Measurements from ENCODE around the gene CXCL17. TPM values are rescaled to one million over a fixed set of nuclear protein-coding genes. Genes with fewer than 3 reads are reported as not detected.

CXCL17 gene
- total RNA-seq, 1 experiment from 2014 or later = 0.98 TPM

DNA sequence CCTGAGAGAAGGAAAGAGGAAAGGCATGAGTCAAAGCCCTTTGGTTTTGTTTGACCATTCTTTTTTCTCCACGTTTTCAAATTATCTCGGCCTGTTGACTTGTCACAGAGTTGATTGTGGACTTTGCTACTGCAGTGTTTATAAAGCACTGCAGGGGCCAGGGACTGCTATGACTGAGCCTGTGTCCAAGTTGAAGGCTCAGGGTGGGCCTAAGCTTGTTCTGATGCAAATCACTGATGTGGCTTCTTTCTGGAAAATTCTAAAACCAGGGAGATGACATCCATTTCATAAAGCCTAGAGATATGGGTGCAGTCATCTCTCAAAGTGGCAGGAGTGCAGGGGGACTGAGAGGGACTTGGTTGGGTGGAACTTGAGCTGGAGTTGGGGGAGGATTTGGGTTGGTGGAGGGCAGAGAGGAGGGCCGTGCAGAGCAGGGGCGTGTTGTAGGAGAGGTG, 1.2 kb upstream of the CXCL17 start:
- no peak overlapping the region for H3K4me3 ChIP-seq (ENCODE audit: low read length)
- BruUV-seq (replicated peaks) = no TSS peak
- H3K27me3 ChIP-seq (ENCODE audit: low read length) = no peaks in the 10 kb centered on the region
- H3K9ac ChIP-seq (ENCODE audit: low read length) = no peak overlapping the region
- no peaks in the 10 kb centered on the region for H3K9me2 ChIP-seq (replicated peaks; ENCODE audit: low read length)
- H3K9me3 ChIP-seq (ENCODE audit: low read length) = no peaks in the 10 kb centered on the region
- no peak overlapping the region for H2AFZ ChIP-seq (ENCODE audit: low read length)
- no peaks in the 10 kb centered on the region for H3F3A ChIP-seq (ENCODE audit: low read length, unreplicated experiment)
- DNase-seq = no peak
- H4K20me1 ChIP-seq (ENCODE audit: low read length) = no peaks in the 10 kb centered on the region
- CTCF ChIA-PET = no interaction called here
- H3K4me1 ChIP-seq (ENCODE audit: insufficient read depth, low read length) = peaks cover 20% of the 10 kb centered on the region
- POLR2A ChIA-PET (ENCODE audit: unreplicated experiment) = no interaction called here
- intact Hi-C loops (cut with micrococcal nuclease) = no loop called here
- no peak for ATAC-seq
- no peaks in the 10 kb centered on the region for H3K79me2 ChIP-seq (ENCODE audit: low read length)
- TF ChIP-seq, protein P1, sequence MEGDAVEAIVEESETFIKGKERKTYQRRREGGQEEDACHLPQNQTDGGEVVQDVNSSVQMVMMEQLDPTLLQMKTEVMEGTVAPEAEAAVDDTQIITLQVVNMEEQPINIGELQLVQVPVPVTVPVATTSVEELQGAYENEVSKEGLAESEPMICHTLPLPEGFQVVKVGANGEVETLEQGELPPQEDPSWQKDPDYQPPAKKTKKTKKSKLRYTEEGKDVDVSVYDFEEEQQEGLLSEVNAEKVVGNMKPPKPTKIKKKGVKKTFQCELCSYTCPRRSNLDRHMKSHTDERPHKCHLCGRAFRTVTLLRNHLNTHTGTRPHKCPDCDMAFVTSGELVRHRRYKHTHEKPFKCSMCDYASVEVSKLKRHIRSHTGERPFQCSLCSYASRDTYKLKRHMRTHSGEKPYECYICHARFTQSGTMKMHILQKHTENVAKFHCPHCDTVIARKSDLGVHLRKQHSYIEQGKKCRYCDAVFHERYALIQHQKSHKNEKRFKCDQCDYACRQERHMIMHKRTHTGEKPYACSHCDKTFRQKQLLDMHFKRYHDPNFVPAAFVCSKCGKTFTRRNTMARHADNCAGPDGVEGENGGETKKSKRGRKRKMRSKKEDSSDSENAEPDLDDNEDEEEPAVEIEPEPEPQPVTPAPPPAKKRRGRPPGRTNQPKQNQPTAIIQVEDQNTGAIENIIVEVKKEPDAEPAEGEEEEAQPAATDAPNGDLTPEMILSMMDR (conservative IDR thresholded peaks at IDR 0.05; ENCODE audit: low read depth, low read length) = no peak
- no peak for TF ChIP-seq EZH2 (IDR thresholded peaks at IDR 0.05; ENCODE audit: low read length, unreplicated experiment)
- no peak for TF ChIP-seq EZH2phosphoT487 (IDR thresholded peaks at IDR 0.05; ENCODE audit: borderline replicate concordance, low read length)
- H3K27ac ChIP-seq (ENCODE audit: low read length) = no peak overlapping the region
- H3K4me2 ChIP-seq (ENCODE audit: low read length) = no peak overlapping the region
- H3K36me3 ChIP-seq (ENCODE audit: low read depth, low read length) = no peaks in the 10 kb centered on the region

DNA sequence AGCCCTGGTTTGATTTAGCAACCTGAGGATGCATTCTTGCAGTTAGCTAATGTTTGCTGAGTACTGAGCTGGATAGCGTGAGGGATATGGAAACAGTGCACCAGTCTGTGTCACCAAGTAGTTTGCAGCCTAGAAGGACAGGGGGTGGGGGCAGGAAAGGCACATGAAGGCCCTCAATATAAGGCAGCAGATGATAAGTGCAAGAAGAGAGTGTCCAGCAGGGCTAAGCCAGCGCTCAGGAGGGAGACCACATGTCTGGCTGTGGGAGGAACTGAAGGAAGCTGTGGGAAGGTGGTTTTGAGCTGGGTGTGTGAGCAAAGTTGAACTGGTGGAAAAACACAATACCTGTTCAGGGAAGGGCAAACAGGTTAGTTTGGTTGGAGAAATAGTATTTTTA, 1.7 kb downstream of the CXCL17 start:
- Histone ChIP-seq H2AFZ (ENCODE audit: low read length) (0 out of 2 replicates have a peak overlapping the region, but pooled peaks have one; percentile 24), H3K4me1 (ENCODE audit: insufficient read depth, low read length) (peaks cover 16% of the 10 kb centered on the region), H3F3A (ENCODE audit: low read length, unreplicated experiment) (no peaks in the 10 kb centered on the region), H3K9ac (ENCODE audit: low read length) (peak overlapping the region; percentile 19; the same call in 1 of the 2 replicates), H3K4me2 (ENCODE audit: low read length) (peak overlapping the region; percentile 42), H3K27ac (ENCODE audit: low read length) (peak overlapping the region; percentile 72), H3K9me3 (ENCODE audit: low read length) (no peaks in the 10 kb centered on the region), H3K9me2 (replicated peaks; ENCODE audit: low read length) (no peaks in the 10 kb centered on the region), H3K4me3 (ENCODE audit: low read length) (no peak overlapping the region), H3K79me2 (ENCODE audit: low read length) (no peaks in the 10 kb centered on the region), H3K36me3 (ENCODE audit: low read depth, low read length) (no peaks in the 10 kb centered on the region), H3K27me3 (ENCODE audit: low read length) (no peaks in the 10 kb centered on the region), H4K20me1 (ENCODE audit: low read length) (no peaks in the 10 kb centered on the region)
- ChIA-PET POLR2A (ENCODE audit: unreplicated experiment) (no interaction called here), CTCF (interaction anchor here (0.6 kb wide), 1 partner anchor 112 kb away, joined by 5 read pairs; no protein-coding TSS in a partner anchor)
- intact Hi-C loops (cut with micrococcal nuclease) = no loop called here
- BruUV-seq (replicated peaks) = no TSS peak
- TF ChIP-seq EZH2 (IDR thresholded peaks at IDR 0.05; ENCODE audit: low read length, unreplicated experiment) (no peak), EZH2phosphoT487 (IDR thresholded peaks at IDR 0.05; ENCODE audit: borderline replicate concordance, low read length) (no peak)
- TF ChIP-seq, protein P1 (conservative IDR thresholded peaks at IDR 0.05; ENCODE audit: low read depth, low read length) = no peak
- ATAC-seq (peak; percentile 63), DNase-seq (peak; percentile 61)

DNA sequence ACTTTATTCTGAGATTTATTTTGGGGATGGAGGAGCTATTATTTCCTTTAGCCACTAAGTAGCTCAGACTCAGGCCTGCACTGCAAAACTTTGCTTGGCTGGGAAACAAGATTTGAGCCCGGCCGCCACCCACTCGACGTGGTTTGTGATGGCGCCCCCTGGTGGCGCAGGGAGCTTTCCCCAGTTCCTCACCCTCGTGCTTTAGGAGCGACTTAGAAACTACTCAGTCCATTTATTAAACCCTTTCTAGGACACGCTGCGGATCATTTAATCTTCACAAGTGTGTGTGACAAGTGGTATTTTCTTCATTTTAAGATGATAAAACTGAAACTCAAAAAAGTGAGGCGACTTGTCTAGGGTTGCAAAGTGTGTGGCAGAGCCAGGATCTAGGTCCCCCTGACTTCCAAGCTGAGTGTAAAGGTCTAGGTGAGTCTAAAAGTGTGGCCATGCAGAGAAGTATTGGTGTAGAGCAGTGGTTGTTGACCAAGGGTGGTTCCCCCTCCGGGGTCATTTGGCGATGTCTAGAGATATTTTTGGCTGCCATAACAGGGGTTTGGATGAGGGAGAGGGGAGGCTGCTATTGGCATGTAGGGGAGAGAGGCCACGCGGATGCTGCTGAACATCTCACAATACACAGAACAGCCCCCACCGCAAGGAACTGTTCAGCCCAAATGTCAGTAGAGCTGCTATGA, 2.2 kb downstream of the CXCL17 start:
- no peak overlapping the region for H3K4me3 ChIP-seq (ENCODE audit: low read length)
- DNase-seq = peak; percentile 72

More for the DNA sequence above, 2.2 kb downstream of the CXCL17 start:
- ATAC-seq = peak; percentile 62
- H3K27ac ChIP-seq (ENCODE audit: low read length) = peak overlapping the region; percentile 72
- H3K4me1 ChIP-seq (ENCODE audit: insufficient read depth, low read length) = peaks cover 16% of the 10 kb centered on the region
- intact Hi-C loops (cut with micrococcal nuclease) = no loop called here
- ChIA-PET POLR2A (ENCODE audit: unreplicated experiment) (interaction anchor here (0.9 kb wide), 1 partner anchor 102 kb away, joined by 3 read pairs; no protein-coding TSS in a partner anchor), CTCF (interaction anchor here (0.6 to 1.1 kb wide), 3 partner anchors 10 to 369 kb away, joined by 3 to 6 read pairs (median 4); no protein-coding TSS in a partner anchor)
- H3F3A ChIP-seq (ENCODE audit: low read length, unreplicated experiment) = no peaks in the 10 kb centered on the region
- H3K27me3 ChIP-seq (ENCODE audit: low read length) = no peaks in the 10 kb centered on the region
- H3K4me2 ChIP-seq (ENCODE audit: low read length) = peak overlapping the region; percentile 42
- no peaks in the 10 kb centered on the region for H3K9me2 ChIP-seq (replicated peaks; ENCODE audit: low read length)
- H3K79me2 ChIP-seq (ENCODE audit: low read length) = no peaks in the 10 kb centered on the region
- BruUV-seq (replicated peaks) = no TSS peak
- TF ChIP-seq EZH2phosphoT487 (IDR thresholded peaks at IDR 0.05; ENCODE audit: borderline replicate concordance, low read length) (no peak), EZH2 (IDR thresholded peaks at IDR 0.05; ENCODE audit: low read length, unreplicated experiment) (no peak)
- TF ChIP-seq, protein P1 (conservative IDR thresholded peaks at IDR 0.05; ENCODE audit: low read depth, low read length) = peak; percentile 93
- H2AFZ ChIP-seq (ENCODE audit: low read length) = peak overlapping the region; percentile 24; the same call in 1 of the 2 replicates
- no peaks in the 10 kb centered on the region for H3K9me3 ChIP-seq (ENCODE audit: low read length)
- H3K36me3 ChIP-seq (ENCODE audit: low read depth, low read length) = no peaks in the 10 kb centered on the region
- H3K9ac ChIP-seq (ENCODE audit: low read length) = peak overlapping the region; percentile 19; the same call in 1 of the 2 replicates
- no peaks in the 10 kb centered on the region for H4K20me1 ChIP-seq (ENCODE audit: low read length)
